Hematopoietic multipotent progenitor cell treated with erythropoietin and hydrocortisone succinate and interleukin-3 and kit ligand, for 4 days (in vitro differentiated cells): Measurements from ENCODE around the gene PAX6.
A peak's percentile ranks its signal among the peaks of the same experiment; 100 is the strongest.

Experiments used
- DNase-seq: peaks from one replicate; pipeline ENCODE4 v3.0.0-alpha.2; 2015

PAX6 gene

DNA sequence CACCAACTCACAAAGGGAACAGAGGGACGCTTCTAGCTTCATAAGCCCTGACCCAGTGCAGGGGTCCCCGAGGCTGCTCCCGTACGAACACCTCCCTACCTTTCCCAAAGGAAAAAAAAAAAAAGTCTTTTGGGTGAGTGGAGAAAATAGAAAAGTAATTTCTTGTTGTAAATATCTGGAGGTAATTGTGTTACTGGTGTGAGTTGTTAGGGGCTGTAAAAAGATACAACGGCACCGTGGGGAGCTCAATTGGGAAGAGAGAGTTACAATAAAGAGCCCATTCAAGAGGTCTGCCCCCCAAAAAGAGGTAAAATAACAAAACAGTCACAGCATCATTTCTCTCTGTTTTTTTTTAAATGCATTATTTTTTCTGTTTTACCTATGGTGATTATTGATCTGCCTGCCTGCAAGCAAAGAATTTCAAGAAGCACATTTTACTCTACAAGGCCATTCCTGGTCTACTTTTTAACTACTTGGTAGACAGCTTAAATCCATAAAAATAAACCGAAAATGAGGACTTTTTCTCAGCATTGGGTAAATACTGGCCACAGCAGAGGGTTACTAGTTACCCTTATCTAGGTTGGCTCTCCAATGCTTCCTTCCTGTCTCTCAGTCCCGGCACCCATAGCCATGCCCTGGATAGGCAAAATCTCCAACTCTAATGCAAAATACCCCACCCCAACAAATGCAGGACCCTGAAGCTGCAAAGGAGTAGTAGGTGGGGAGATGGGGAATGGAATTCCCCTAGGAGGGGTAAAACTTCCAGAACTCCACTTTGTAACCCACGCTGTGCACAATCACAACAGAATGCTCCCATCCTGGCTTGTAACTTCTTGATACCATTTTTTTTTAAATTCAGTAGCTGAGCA, 3.1 kb downstream of the PAX6 start:
- no peak for DNase-seq

- DNase-seq, result no peak
These were observed 4.0 kb downstream of the PAX6 start for GRCh38 chr11:31806928-31807798.

DNA sequence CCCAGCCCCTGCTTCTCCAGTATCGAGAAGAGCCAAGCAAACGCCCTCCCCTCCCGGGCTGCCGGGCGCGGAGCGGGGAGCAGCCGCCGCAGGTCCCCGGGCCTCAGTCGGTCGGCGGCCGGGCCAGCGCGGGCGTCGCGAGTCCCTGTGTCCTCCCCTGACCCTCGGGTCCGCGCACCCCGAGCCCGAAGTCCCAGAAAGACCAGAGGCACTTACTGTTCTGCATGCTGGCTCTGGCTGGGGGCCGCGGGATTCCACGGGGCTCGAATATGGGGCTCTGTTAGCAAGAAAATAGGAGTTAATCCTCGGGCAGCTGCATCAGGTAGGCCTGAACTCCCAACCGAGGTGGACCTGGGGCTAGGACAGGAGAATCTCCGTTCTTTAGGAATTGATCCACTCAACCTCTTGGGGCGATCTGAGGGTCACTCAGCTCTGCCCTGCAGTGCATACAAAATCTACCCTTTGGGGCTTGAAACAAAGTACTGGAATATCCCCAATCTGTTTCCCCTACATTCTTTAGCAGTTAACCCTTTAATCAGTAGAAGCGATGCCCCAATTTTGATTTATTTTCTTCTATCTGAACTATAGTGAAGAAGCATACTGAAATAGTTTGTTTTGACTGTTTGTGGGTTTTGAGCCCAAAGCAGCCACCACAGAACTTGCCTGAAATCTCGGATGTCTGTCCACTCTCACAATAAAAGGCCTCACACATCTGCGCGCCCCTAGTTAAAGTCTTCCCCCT, 4.8 kb downstream of the PAX6 start:
- DNase-seq, result no peak

DNA sequence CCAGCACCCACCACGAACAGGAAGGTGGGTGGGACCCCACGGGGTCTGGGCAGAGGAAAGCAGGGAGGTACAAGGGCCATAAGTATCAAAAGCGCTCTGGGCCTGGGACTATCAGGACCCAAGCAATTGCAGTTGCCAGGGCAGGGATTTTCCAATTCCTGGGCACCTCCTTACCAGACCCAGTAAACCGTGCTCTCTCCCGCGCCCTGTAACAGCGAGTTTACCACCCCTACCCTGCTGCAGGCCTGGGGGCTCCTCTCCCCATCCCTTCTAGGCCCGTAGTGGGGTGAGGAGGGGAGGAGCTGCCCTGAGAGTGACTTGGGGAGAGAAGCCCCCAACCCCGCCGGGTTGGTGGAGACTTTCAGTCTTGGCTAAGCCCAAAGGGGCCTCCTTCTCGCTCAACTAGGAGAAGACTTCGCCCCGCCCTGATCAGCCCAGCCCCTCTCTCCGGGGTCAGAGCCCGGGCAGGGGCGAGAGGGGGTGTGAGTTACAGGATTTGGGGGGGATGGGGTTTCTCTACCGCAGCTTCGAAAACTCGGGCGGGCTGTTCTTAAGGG, 5.4 kb downstream of the PAX6 start:
- no peak for DNase-seq

- no peak for DNase-seq
These were observed 6.0 kb downstream of the PAX6 start for GRCh38 chr11:31805037-31805628.

- DNase-seq, result no peak
These were observed 6.6 kb downstream of the PAX6 start for GRCh38 chr11:31804312-31805036.

GRCh38 chr11:31803813-31804311, 7.3 kb downstream of the PAX6 start:
- no peak for DNase-seq

- DNase-seq, result no peak
These were observed 7.9 kb downstream of the PAX6 start for GRCh38 chr11:31802990-31803812.

GRCh38 chr11:31802609-31802989, 8.5 kb downstream of the PAX6 start:
- DNase-seq, result no peak

GRCh38 chr11:31802000-31802551, 9.0 kb downstream of the PAX6 start:
- DNase-seq, result no peak

GRCh38 chr11:31801298-31801702, 9.8 kb downstream of the PAX6 start:
- no peak for DNase-seq

DNA sequence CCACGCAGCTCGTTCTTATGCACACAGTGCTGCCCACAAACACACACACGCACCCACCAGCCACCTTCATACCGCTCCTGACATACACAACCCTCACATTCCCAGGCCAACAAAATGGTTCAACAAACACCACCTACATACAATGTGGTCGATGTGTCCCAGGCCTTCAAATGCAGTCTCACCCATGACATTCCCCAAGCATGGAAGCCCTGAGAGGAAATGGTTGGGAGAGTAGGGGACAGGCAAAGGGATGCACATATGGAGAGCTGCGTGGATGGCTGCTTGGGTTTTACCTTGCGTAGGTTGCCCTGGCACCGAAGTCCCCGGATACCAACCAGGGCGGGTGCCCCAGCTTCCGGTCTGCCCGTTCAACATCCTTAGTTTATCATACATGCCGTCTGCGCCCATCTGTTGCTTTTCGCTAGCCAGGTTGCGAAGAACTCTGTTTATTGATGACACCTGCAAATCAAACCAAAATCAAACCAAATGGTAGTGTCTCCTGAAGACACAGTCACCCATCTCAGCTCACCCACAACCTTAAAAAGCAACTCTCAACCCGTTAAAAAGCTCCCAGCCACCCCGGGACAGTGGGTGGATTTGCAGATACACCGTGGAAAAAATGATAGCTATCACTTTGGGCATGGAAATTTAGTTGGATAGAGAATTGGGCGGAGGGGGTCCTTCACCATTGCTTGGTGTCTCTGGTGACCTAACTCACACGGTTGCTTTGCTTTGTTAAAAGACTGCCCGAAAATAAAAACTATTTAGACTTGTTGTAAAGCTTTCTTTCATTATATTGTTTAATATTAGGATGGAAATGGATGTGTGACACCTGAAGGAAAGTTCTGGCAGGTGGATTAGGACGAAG, 10.5 kb downstream of the PAX6 start:
- DNase-seq, result no peak

- no peak for DNase-seq
These were observed 11.4 kb downstream of the PAX6 start for GRCh38 chr11:31799435-31800397.

DNA sequence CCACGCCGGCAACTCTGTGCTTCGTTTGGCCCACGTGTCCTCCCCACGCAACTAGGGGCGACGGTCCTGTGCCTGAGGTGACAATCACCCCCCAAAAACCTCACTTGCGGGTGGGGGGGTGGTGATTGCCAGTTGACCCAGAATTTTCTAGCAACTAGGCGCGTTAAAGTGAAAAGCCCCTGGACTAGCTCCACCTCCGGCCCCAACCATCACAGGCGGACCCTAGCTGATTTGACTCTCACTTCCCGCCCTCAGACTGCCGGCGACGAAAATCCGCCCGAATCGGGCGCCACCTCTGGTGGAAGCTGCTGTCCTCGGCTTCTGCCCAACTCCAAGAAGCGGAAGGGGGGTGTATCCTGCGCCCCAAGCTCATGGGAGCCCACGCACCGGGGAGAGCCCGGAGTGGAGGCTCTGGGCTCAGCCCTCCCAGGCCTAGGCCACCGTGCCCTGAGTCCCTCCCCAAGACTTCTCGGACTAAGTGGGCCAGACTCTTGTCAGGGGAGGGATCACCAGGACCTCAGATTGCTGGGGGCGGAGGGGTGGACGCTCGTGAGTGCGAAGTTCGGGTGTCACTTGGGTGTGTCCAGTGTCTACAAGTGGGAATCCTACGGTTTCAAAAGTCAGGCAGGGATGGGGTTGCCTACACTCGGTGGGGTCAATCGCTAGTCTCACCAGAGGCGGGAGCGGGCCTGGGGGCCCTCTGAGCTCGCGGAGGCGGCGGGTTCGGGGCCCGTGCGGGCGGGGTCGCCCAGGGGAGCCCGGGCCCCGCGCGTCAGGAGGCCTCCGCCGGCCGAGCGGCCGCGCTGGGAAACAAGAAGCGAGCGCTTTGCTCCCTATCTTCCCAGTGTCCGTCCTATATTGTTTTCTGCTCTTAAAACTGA, 12.3 kb downstream of the PAX6 start:
- peak; percentile 54 for DNase-seq

GRCh38 chr11:31798057-31798553, 13.0 kb downstream of the PAX6 start:
- DNase-seq, result no peak

GRCh38 chr11:31797190-31798056, 13.7 kb downstream of the PAX6 start:
- no peak for DNase-seq
